Omental fat pad (tissue), 4 donors: ENCODE measurements around the gene PRDM9. TPM values are rescaled to one million over a fixed set of nuclear protein-coding genes. Genes with fewer than 3 reads are reported as not detected.
A peak's percentile ranks its signal among the peaks of the same experiment; 100 is the strongest.

Source experiments
- ATAC-seq: fragments of 150-250 bp; one replicate; pipeline ENCODE4 v1.9.1; 2016; ENCODE audit warnings: mild to moderate bottlenecking, moderate library complexity; ENCODE audit not compliant: low FRiP score
- DNase-seq: peaks from one replicate; pipeline ENCODE4 v3.0.0-alpha.2; 2019; ENCODE audit warnings: low spot score
- CTCF ChIP-seq, 3 donors: fragments of 450-650 bp; IDR thresholded peaks; one replicate each; pipeline ENCODE4 v1.5.1; 2016 to 2017; ENCODE audit warnings: antibody characterized with exemption in 3 of 3, mild to moderate bottlenecking in 3 of 3, moderate library complexity in 2 of 3
- total RNA-seq, 4 donors: library from RNA; depleted of rRNA; stranded (reverse); fragments of >200 nt; gene quantifications; one replicate each; pipeline ENCODE4 v1.1.0, GENCODE V29; 2016

Gene PRDM9
- not detected for total RNA-seq

- ATAC-seq (no peak), DNase-seq (no peak)
- TF ChIP-seq CTCF (IDR thresholded peaks at IDR 0.05): no peak
Observed at GRCh38 chr5:23507278-23507685, at the start of gene PRDM9. Gene PRDM9, plus strand, starts transcription at chr5:23507609. Its CDS starts 1,425 bp downstream, at chr5:23509034.

- DNase-seq (no peak), ATAC-seq (no peak)
- no peak for TF ChIP-seq CTCF (IDR thresholded peaks at IDR 0.05)
Observed at GRCh38 chr5:23457780-23458179, 49.6 kb upstream of the PRDM9 start.

GRCh38 chr5:23459214-23459613 is 48.2 kb upstream of the PRDM9 start:
- DNase-seq (no peak), ATAC-seq (no peak)
- TF ChIP-seq CTCF (IDR thresholded peaks at IDR 0.05): no peak

- DNase-seq (no peak), ATAC-seq (no peak)
- no peak for TF ChIP-seq CTCF (IDR thresholded peaks at IDR 0.05)
Observed at GRCh38 chr5:23461576-23461975, 45.8 kb upstream of the PRDM9 start.

GRCh38 chr5:23466401-23466912 is 41.0 kb upstream of the PRDM9 start:
- ATAC-seq: peak; percentile 62
- no peak for TF ChIP-seq CTCF (IDR thresholded peaks at IDR 0.05)
- DNase-seq: no peak

GRCh38 chr5:23468658-23469057 is 38.8 kb upstream of the PRDM9 start:
- DNase-seq: no peak
- TF ChIP-seq CTCF (IDR thresholded peaks at IDR 0.05): no peak
- ATAC-seq: no peak

GRCh38 chr5:23473915-23474314 is 33.5 kb upstream of the PRDM9 start:
- no peak for DNase-seq
- ATAC-seq: no peak

More at GRCh38 chr5:23473915-23474314, 33.5 kb upstream of the PRDM9 start:
- no peak for TF ChIP-seq CTCF (IDR thresholded peaks at IDR 0.05)
